Thoracic aorta (tissue), 2 donors: Measurements from ENCODE around the gene KCNH2. TPM values are rescaled to one million over a fixed set of nuclear protein-coding genes. Genes with fewer than 3 reads are reported as not detected.

ENCODE experiments used
- ATAC-seq: fragments of 150-250 bp; one replicate; pipeline ENCODE4 v1.8.0; 2017; ENCODE audit warnings: low read depth; ENCODE audit not compliant: insufficient number of reproducible peaks, low FRiP score
- DNase-seq: peaks from one replicate; pipeline ENCODE4 v3.0.0-alpha.2; 2020; ENCODE audit warnings: low spot score
- H3K27ac ChIP-seq, 2 donors: fragments of 200-600 bp; sonication (generic); 1 replicate in 1 of 2; 2 replicates in 1 of 2; pipeline ENCODE4 v1.5.1; 2016; ENCODE audit warnings: mild to moderate bottlenecking in 2 of 2, moderate library complexity in 2 of 2
- H3K27me3 ChIP-seq: fragments of 200-600 bp; sonication (generic); replicated peaks from 2 replicates; pipeline ENCODE4 v1.6.0; 2016; ENCODE audit warnings: mild to moderate bottlenecking; ENCODE audit not compliant: insufficient read depth
- H3K36me3 ChIP-seq: fragments of 200-600 bp; sonication (generic); one replicate; pipeline ENCODE4 v1.5.1; 2016
- H3K4me1 ChIP-seq, 2 donors: fragments of 200-600 bp; sonication (generic); 1 replicate in 1 of 2; 2 replicates in 1 of 2; pipeline versions ENCODE4 v1.5.1 to v1.6.0; 2016; ENCODE audit warnings: low read depth in 2 of 2, mild to moderate bottlenecking in 1 of 2; ENCODE audit not compliant: control insufficient read depth in 1 of 2
- H3K4me3 ChIP-seq: fragments of 200-600 bp; sonication (generic); 2 replicates; pipeline ENCODE4 v1.5.1; 2016; ENCODE audit warnings: mild to moderate bottlenecking
- H3K9me3 ChIP-seq: fragments of 200-600 bp; sonication (generic); 2 replicates; pipeline ENCODE4 v1.5.1; 2016
- CTCF ChIP-seq: fragments of 200-600 bp; sonication (generic); IDR thresholded peaks from one replicate; pipeline ENCODE4 v1.5.1; 2019; ENCODE audit warnings: antibody characterized with exemption
- total RNA-seq, 2 donors: library from RNA; depleted of rRNA; stranded (reverse); fragments of >200 nt; gene quantifications; one replicate each; pipeline versions ENCODE4 v1.1.0 to v1.2.3, GENCODE V29; 2016

Gene KCNH2
- total RNA-seq, 2 donors from 2014 or later, result 1.2 TPM; not detected in 1

GRCh38 chr7:150945171-150945852 is 32.8 kb downstream of the KCNH2 start:
- no peaks in the 10 kb centered on the region for H3K36me3 ChIP-seq
- no peak overlapping the region for H3K27ac ChIP-seq
- ATAC-seq, result no peak
- no peak for TF ChIP-seq CTCF
- no peaks in the 10 kb centered on the region for H3K9me3 ChIP-seq
- H3K27me3 ChIP-seq, result no peaks in the 10 kb centered on the region
- DNase-seq, result no peak
- H3K4me3 ChIP-seq, result no peak overlapping the region
- no peaks in the 10 kb centered on the region for H3K4me1 ChIP-seq

GRCh38 chr7:150944066-150945042 is 33.8 kb downstream of the KCNH2 start:
- Histone ChIP-seq H3K4me1 (no peaks in the 10 kb centered on the region), H3K27me3 (no peaks in the 10 kb centered on the region), H3K4me3 (no peak overlapping the region), H3K36me3 (no peaks in the 10 kb centered on the region), H3K9me3 (no peaks in the 10 kb centered on the region), H3K27ac (no peak overlapping the region)
- ATAC-seq, result no peak
- TF ChIP-seq CTCF, result no peak
- DNase-seq, result no peak

GRCh38 chr7:150943453-150943814 is 34.7 kb downstream of the KCNH2 start:
- TF ChIP-seq CTCF, result no peak
- Histone ChIP-seq H3K9me3 (no peaks in the 10 kb centered on the region), H3K4me3 (no peak overlapping the region), H3K27ac (no peak overlapping the region), H3K27me3 (no peaks in the 10 kb centered on the region), H3K36me3 (no peaks in the 10 kb centered on the region), H3K4me1 (peaks cover 0 to 1% of the 10 kb centered on the region in 2 donors)
- DNase-seq (no peak), ATAC-seq (no peak)

GRCh38 chr7:150942591-150943452 is 35.3 kb downstream of the KCNH2 start:
- ATAC-seq (no peak), DNase-seq (no peak)
- Histone ChIP-seq H3K36me3 (no peaks in the 10 kb centered on the region), H3K4me1 (peaks cover 0 to 7% of the 10 kb centered on the region in 2 donors), H3K27ac (no peak overlapping the region), H3K9me3 (no peaks in the 10 kb centered on the region), H3K27me3 (no peaks in the 10 kb centered on the region), H3K4me3 (no peak overlapping the region)
- no peak for TF ChIP-seq CTCF
